GM12801 (cell line): ENCODE data around the gene FANCD2.

Experiments
- TF ChIP-seq, protein P1 (sequence below): IDR thresholded peaks from one replicate; pipeline ENCODE4 v1.5.1; 2011; ENCODE audit warnings: control low read depth; ENCODE audit not compliant: insufficient read length; ENCODE audit errors: extremely low read depth

FANCD2 gene

DNA sequence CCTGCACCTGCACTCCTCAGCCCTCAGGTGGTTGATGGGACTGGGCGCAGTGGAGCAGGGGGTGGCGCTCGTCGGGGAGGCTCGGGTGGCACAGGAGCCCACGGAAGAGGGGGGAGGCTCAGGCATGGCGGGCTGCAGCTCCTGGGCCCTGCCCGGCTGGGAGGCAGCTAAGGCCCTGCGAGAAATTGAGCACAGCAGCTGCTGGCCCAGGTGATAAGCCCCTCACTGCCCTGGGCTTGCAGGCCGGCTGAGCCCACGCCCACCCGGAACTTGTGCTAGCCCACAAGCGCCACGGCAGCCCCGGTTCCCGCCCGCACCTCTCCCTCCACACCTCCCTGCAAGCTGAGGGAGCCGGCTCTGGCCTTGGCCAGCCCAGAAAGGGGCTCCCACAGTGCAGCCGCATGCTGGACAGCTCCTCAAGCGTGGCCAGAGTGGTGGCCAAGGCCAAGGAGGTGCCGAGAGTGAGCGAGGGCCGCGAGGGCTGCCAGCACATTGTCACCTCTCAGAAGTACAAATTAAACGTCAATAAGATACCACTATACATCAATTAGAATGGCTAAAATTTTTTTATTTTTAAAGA lies 110.3 kb downstream of the FANCD2 start:
- TF ChIP-seq, protein P1, sequence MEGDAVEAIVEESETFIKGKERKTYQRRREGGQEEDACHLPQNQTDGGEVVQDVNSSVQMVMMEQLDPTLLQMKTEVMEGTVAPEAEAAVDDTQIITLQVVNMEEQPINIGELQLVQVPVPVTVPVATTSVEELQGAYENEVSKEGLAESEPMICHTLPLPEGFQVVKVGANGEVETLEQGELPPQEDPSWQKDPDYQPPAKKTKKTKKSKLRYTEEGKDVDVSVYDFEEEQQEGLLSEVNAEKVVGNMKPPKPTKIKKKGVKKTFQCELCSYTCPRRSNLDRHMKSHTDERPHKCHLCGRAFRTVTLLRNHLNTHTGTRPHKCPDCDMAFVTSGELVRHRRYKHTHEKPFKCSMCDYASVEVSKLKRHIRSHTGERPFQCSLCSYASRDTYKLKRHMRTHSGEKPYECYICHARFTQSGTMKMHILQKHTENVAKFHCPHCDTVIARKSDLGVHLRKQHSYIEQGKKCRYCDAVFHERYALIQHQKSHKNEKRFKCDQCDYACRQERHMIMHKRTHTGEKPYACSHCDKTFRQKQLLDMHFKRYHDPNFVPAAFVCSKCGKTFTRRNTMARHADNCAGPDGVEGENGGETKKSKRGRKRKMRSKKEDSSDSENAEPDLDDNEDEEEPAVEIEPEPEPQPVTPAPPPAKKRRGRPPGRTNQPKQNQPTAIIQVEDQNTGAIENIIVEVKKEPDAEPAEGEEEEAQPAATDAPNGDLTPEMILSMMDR = no peak

DNA sequence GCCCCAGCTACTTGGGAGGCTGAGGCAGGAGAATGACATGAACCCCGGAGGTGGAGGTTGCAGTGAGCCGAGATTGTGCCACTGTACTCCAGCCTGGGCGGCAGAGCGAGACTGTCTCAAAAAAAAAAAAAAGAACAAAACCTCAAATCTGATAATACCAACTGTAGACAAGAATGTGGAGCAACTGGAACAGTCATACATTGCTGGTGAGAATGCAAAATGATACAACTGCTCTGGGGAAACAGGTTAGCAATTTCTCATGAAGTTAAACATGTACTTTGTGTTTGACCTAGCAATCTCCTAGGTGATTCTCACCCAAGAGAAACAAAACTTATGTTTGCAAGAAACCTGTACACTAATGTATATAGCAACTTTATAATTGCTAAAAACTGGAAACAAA lies 110.9 kb downstream of the FANCD2 start:
- TF ChIP-seq, protein P1 = no peak

DNA sequence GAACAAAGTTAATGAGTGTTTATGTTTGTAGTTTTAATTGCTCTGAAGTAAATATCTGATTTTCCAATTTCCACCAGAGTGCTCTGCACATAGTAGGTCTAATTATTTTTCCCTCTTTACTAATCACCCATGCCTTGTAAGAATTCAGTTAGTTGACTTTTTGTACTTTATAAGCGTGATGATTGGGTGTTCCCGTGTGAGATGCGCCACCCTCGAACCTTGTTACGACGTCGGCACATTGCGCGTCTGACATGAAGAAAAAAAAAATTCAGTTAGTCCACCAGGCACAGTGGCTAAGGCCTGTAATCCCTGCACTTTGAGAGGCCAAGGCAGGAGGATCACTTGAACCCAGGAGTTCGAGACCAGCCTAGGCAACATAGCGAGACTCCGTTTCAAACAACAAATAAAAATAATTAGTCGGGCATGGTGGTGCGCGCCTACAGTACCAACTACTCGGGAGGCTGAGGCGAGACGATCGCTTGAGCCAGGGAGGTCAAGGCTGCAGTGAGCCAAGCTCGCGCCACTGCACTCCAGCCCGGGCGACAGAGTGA lies 114.8 kb downstream of the FANCD2 start:
- TF ChIP-seq, protein P1 = no peak

DNA sequence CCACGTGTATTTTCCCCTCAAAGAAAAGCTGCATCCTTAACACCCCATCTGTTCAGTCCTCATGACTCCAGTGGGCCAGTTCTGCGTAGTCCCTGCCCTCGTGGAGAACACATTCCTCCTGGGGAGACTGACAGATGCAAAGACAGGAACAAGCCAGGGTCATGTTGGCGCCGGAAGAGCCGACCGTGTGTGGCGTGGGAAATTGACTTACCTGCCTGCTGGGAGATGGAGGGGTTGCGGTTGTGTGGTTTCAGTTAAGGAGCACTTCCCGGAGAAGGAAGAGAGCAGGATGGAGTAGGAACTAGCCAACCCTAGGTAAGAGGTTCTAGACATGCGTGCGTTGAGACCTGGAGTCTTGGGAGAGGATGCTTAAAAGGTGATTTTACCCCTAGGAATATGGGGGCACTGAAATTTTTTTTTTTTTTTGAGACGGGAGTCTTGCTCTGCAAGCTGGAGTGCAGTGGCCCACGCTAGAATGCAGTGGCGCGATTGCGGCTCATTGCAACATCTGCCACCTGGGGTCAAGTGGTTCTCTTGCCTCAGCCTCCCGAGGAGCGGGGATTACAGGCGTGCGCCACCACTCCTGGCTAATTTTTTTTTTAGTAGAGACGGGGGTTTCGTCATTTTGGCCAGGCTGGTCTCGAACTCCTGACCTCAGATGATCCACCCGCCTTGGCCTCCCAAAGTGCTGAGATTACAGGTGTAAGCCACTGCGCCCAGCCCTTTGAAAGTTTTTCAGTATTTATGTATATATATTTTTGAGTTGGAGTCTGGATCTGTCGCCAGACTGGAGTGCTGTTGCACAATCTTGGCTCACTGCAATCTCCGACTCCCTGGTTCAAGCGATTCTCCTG lies 116.7 kb downstream of the FANCD2 start:
- TF ChIP-seq, protein P1 = no peak

DNA sequence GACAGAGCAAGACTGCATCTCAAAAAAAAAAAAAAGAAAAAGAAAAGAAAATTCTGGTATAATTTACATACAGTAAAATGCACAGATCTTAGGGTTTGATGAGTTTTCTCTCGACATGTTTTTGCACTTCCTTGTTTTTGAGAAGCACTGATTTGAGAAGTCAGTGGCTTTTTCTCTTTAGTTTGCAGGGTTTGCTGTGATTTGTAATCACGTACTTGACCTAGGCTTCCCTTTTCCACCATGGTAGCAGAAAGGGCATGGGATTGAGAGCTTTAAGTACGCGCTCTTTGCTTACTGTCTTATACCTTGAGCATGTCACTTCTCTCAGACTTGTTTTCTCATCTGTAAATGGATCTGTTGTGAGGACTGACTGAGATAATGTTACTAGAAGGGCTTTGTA lies 119.4 kb downstream of the FANCD2 start:
- TF ChIP-seq, protein P1 = no peak

DNA sequence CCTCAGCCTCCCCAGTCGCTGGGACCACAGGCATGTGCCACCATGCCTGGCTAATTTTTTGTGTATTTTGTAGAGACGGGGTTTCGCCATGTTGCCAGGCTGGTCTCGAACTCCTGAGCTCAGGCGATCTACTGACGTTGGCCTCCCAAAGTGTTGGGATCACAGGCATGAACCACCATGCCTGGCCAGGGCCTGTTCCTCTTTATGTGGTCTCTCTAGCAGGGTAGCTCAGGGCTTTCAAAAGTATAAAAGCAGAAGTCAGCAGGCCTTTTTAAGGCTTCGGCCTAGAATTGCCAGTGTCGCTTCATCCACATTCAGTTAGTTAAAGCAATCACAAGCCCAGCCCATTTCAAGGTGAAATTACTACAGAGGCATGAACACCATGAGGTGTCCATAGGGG lies 123.0 kb downstream of the FANCD2 start:
- TF ChIP-seq, protein P1 = no peak

DNA sequence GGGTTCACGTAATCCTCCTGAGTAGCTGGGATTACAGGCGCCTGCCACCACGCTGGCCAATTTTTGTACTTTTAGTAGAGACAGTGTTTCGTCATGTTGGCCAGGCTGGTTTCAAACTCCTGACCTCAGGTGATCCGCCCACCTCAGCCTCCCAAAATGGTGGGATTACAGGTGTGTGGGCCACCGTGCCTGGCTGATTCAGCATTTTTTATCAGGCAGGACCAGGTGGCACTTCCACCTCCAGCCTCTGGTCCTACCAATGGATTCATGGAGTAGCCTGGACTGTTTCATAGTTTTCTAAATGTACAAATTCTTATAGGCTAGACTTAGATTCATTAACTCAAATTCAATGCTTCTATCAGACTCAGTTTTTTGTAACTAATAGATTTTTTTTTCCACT lies 124.8 kb downstream of the FANCD2 start:
- TF ChIP-seq, protein P1 = no peak
